CD4-positive, alpha-beta T cell (primary cell): Measurements from ENCODE around the gene EML4. TPM values are rescaled to one million over a fixed set of nuclear protein-coding genes. Genes with fewer than 3 reads are reported as not detected.
"Not testable (repeated sequence)": the region's sequence is repeated elsewhere in the genome, so short reads cannot be mapped to it uniquely, and the experiment has no call there.

ENCODE experiments used
- ATAC-seq: fragments of 200-7000 bp; cut with Tn5 transposase; one replicate; pipeline ENCODE4 v1.10.0; 2022; ENCODE audit warnings: mild to moderate bottlenecking; ENCODE audit not compliant: poor library complexity
- CTCF ChIA-PET: fragments of 350-600 bp; sonication (Branson Sonifier 250); formaldehyde crosslinking; loops from one replicate; lab custom pipeline; 2021; ENCODE audit warnings: antibody characterized with exemption, inconsistent platforms; lab: Charles Lee
- POLR2A ChIA-PET: fragments of 350-600 bp; sonication (Branson Sonifier 250); formaldehyde crosslinking; loops from one replicate; lab custom pipeline; 2021; ENCODE audit warnings: antibody characterized with exemption, inconsistent platforms; lab: Charles Lee
- DNase-seq, 14 experiments: peaks; one replicate each; pipeline ENCODE4 v3.0.0-alpha.2; 2013 to 2020; ENCODE audit warnings: mixed read lengths in 2 of 14
- H3K27ac ChIP-seq, 2 donors: one replicate each; pipeline versions ENCODE4 v1.5.1 to v1.7.0; 2013; ENCODE audit warnings: low read length in 2 of 2, low read depth in 1 of 2, mild to moderate bottlenecking in 1 of 2
- H3K27me3 ChIP-seq, 2 experiments: 1 replicate in 1 of 2; 2 replicates in 1 of 2; pipeline versions ENCODE4 v1.6.1 to v1.7.0; 2013; ENCODE audit warnings: low read length in 2 of 2, control low read depth in 1 of 2, mild to moderate bottlenecking in 1 of 2, moderate library complexity in 1 of 2; ENCODE audit not compliant: insufficient read depth in 2 of 2, control insufficient read depth in 1 of 2
- H3K36me3 ChIP-seq: one replicate; pipeline ENCODE4 v1.6.1; 2013; ENCODE audit warnings: low read length, control low read depth; ENCODE audit not compliant: insufficient read depth
- H3K4me1 ChIP-seq: one replicate; pipeline ENCODE4 v1.6.1; 2013; ENCODE audit warnings: low read length, control low read depth; ENCODE audit not compliant: insufficient read depth
- H3K4me3 ChIP-seq: one replicate; pipeline ENCODE4 v1.5.1; 2013; ENCODE audit warnings: mild to moderate bottlenecking, low read length, moderate library complexity
- H3K9me3 ChIP-seq, 2 experiments: 1 replicate in 1 of 2; 2 replicates in 1 of 2; pipeline versions ENCODE4 v1.6.1 to v1.7.0; 2013; ENCODE audit warnings: low read length in 2 of 2, mild to moderate bottlenecking in 2 of 2, control low read depth in 1 of 2, moderate library complexity in 1 of 2; ENCODE audit not compliant: control insufficient read depth in 1 of 2, insufficient read depth in 1 of 2
- H3K27ac Mint-ChIP-seq: one replicate; pipeline ENCODE4 v1.8.0; 2020; ENCODE audit warnings: mixed read lengths
- H3K27me3 Mint-ChIP-seq: one replicate; pipeline ENCODE4 v1.8.0; 2021; ENCODE audit warnings: mixed read lengths
- H3K36me3 Mint-ChIP-seq: one replicate; pipeline ENCODE4 v1.8.0; 2021; ENCODE audit warnings: low read depth, mixed read lengths
- H3K4me1 Mint-ChIP-seq: one replicate; pipeline ENCODE4 v1.8.0; 2021; ENCODE audit warnings: low read depth, mixed read lengths
- H3K4me3 Mint-ChIP-seq: one replicate; pipeline ENCODE4 v1.8.0; 2020; ENCODE audit warnings: mild to moderate bottlenecking, mixed read lengths
- H3K9me3 Mint-ChIP-seq: one replicate; pipeline ENCODE4 v1.8.0; 2020; ENCODE audit warnings: mixed read lengths
- CTCF ChIP-seq: fragments of 200-600 bp; IDR thresholded peaks from one replicate; pipeline ENCODE4 v1.8.0; 2022; ENCODE audit warnings: antibody characterized with exemption, mild to moderate bottlenecking
- intact Hi-C, 2 experiments: fragments of 100-400 bp; cut with DNase I in 1 of 2; cut with micrococcal nuclease in 1 of 2; formaldehyde crosslinking; loops; one replicate each; pipeline versions ENCODE4 v1.15.1 to v1.9.0; 2023 to 2025; cut with DNase I, micrococcal nuclease
- total RNA-seq, 174 experiments: library from RNA in 2 of 174; stranded (reverse) in 2 of 174; gene quantifications; one replicate each; pipeline ENCODE4 v1.2.3 and lab custom pipeline; 2021 to 2026

The EML4 gene
- total RNA-seq, 2 experiments from 2014 or later = 219 to 228 TPM

- peaks cover 95% of the 10 kb centered on the region for H3K36me3 Mint-ChIP-seq
These were observed 163.4 kb downstream of the EML4 start for GRCh38 chr2:42332575-42332974.

GRCh38 chr2:42333579-42333978 lies 164.4 kb downstream of the EML4 start:
- Histone ChIP-seq H3K27ac (no peak overlapping the region), H3K4me3 (no peak overlapping the region), H3K27me3 (no peaks in the 10 kb centered on the region), H3K4me1 (no peaks in the 10 kb centered on the region), H3K9me3 (peaks cover 0 to 11% of the 10 kb centered on the region in 2 experiments), H3K36me3 (peaks cover 70% of the 10 kb centered on the region)
- no peak for TF ChIP-seq CTCF
- DNase-seq (no peak), ATAC-seq (no peak)
- peaks cover 96% of the 10 kb centered on the region for H3K36me3 Mint-ChIP-seq
- POLR2A ChIA-PET = no interaction called here
- intact Hi-C loops = no loop called here
- peak overlapping the region; percentile 43 for H3K27ac Mint-ChIP-seq
- H3K4me3 Mint-ChIP-seq = no peak overlapping the region
- H3K4me1 Mint-ChIP-seq = peaks cover 4% of the 10 kb centered on the region
- no peaks in the 10 kb centered on the region for H3K27me3 Mint-ChIP-seq
- peaks cover 7% of the 10 kb centered on the region for H3K9me3 Mint-ChIP-seq
- CTCF ChIA-PET = no interaction called here

More at GRCh38 chr2:42332575-42332974, 163.4 kb downstream of the EML4 start:
- no peak for ATAC-seq
- peaks cover 4% of the 10 kb centered on the region for H3K4me1 Mint-ChIP-seq
- peaks cover 5% of the 10 kb centered on the region for H3K9me3 Mint-ChIP-seq
- H3K36me3 ChIP-seq = peaks cover 80% of the 10 kb centered on the region
- H3K27ac ChIP-seq = no peak overlapping the region
- H3K9me3 ChIP-seq = peaks cover 0 to 1% of the 10 kb centered on the region in 2 experiments
- ChIA-PET POLR2A (no interaction called here), CTCF (no interaction called here)
- H3K4me1 ChIP-seq = no peaks in the 10 kb centered on the region
- H3K4me3 ChIP-seq = no peak overlapping the region
- intact Hi-C loops = no loop called here
- no peaks in the 10 kb centered on the region for H3K27me3 Mint-ChIP-seq
- no peaks in the 10 kb centered on the region for H3K27me3 ChIP-seq
- DNase-seq = no peak
- TF ChIP-seq CTCF = no peak
- no peak overlapping the region for H3K4me3 Mint-ChIP-seq
- H3K27ac Mint-ChIP-seq = peak overlapping the region; percentile 43

GRCh38 chr2:42334220-42334619 lies 165.1 kb downstream of the EML4 start:
- DNase-seq (no peak), ATAC-seq (no peak)
- H3K4me1 Mint-ChIP-seq = peaks cover 4% of the 10 kb centered on the region
- H3K27ac Mint-ChIP-seq = no peak overlapping the region
- Histone ChIP-seq H3K27me3 (no peaks in the 10 kb centered on the region), H3K4me3 (no peak overlapping the region), H3K27ac (no peak overlapping the region), H3K36me3 (peaks cover 63% of the 10 kb centered on the region), H3K4me1 (no peaks in the 10 kb centered on the region), H3K9me3 (peaks cover 0 to 17% of the 10 kb centered on the region in 2 experiments)
- no peak for TF ChIP-seq CTCF
- peaks cover 93% of the 10 kb centered on the region for H3K36me3 Mint-ChIP-seq
- H3K27me3 Mint-ChIP-seq = no peaks in the 10 kb centered on the region
- intact Hi-C loops = no loop called here
- peaks cover 7% of the 10 kb centered on the region for H3K9me3 Mint-ChIP-seq
- H3K4me3 Mint-ChIP-seq = no peak overlapping the region
- ChIA-PET CTCF (no interaction called here), POLR2A (no interaction called here)

- H3K4me3 Mint-ChIP-seq, H3K9me3 Mint-ChIP-seq, H3K27me3 ChIP-seq, H3K27ac Mint-ChIP-seq, H3K4me3 ChIP-seq, POLR2A ChIA-PET, ATAC-seq, H3K4me1 ChIP-seq, H3K4me1 Mint-ChIP-seq, H3K27ac ChIP-seq, CTCF ChIA-PET, H3K27me3 Mint-ChIP-seq, DNase-seq: not testable (repeated sequence)
- H3K36me3 Mint-ChIP-seq = peaks cover 93% of the 10 kb centered on the region
- Histone ChIP-seq H3K36me3 (peaks cover 60% of the 10 kb centered on the region), H3K9me3 (peaks cover 0 to 21% of the 10 kb centered on the region in 2 experiments)
- intact Hi-C loops = loop anchor here in 1 of 2 experiments (5.0 kb wide), 1 partner anchor 1187 kb away; no protein-coding TSS in a partner anchor
These were observed 165.7 kb downstream of the EML4 start for GRCh38 chr2:42334865-42335264.
